Tongue (tissue), 2 donors: ENCODE data around the gene C1GALT1. TPM values are rescaled to one million over a fixed set of nuclear protein-coding genes. Genes with fewer than 3 reads are reported as not detected.
"Not testable (repeated sequence)": the region's sequence is repeated elsewhere in the genome, so short reads cannot be mapped to it uniquely, and the experiment has no call there.

ENCODE experiments used
- DNase-seq: peaks from one replicate; pipeline ENCODE4 v3.0.0-alpha.2; 2015
- total RNA-seq: library from RNA; depleted of rRNA; stranded (reverse); fragments of >200 nt; gene quantifications from one replicate; pipeline ENCODE4 v1.2.3, GENCODE V29; 2014

C1GALT1 gene
- total RNA-seq, 1 donor from 2014 or later = 30.2 TPM

- no peak for DNase-seq
Measured at GRCh38 chr7:7237201-7237977, 55.0 kb downstream of the C1GALT1 start.

GRCh38 chr7:7237978-7238267 is 55.6 kb downstream of the C1GALT1 start:
- DNase-seq = no peak

GRCh38 chr7:7239346-7239745 is 57.0 kb downstream of the C1GALT1 start:
- no peak for DNase-seq

GRCh38 chr7:7242899-7243298 is 60.6 kb downstream of the C1GALT1 start:
- DNase-seq = no peak

GRCh38 chr7:7245233-7245632 is 62.9 kb downstream of the C1GALT1 start:
- not testable (repeated sequence) for DNase-seq

GRCh38 chr7:7246223-7246622 is 63.9 kb downstream of the C1GALT1 start:
- DNase-seq = no peak

- no peak for DNase-seq
Measured at GRCh38 chr7:7247658-7248057, 65.3 kb downstream of the C1GALT1 start.

GRCh38 chr7:7249814-7250213 is 67.5 kb downstream of the C1GALT1 start:
- no peak for DNase-seq

GRCh38 chr7:7251742-7252141 is 69.4 kb downstream of the C1GALT1 start:
- no peak for DNase-seq

- no peak for DNase-seq
Measured at GRCh38 chr7:7254319-7254718, 72.0 kb downstream of the C1GALT1 start.

GRCh38 chr7:7254908-7255307 is 72.6 kb downstream of the C1GALT1 start:
- DNase-seq = no peak

- DNase-seq = no peak
Measured at GRCh38 chr7:7256731-7257274, 74.5 kb downstream of the C1GALT1 start.

- no peak for DNase-seq
Measured at GRCh38 chr7:7257899-7258692, 75.8 kb downstream of the C1GALT1 start.

- DNase-seq = no peak
Measured at GRCh38 chr7:7261863-7262262, 79.5 kb downstream of the C1GALT1 start.

- peak; percentile 27 for DNase-seq
Measured at GRCh38 chr7:7263297-7264230, 81.2 kb downstream of the C1GALT1 start.

- DNase-seq = peak; percentile 11
Measured at GRCh38 chr7:7264306-7265040, 82.1 kb downstream of the C1GALT1 start.

GRCh38 chr7:7265081-7266075 is 83.0 kb downstream of the C1GALT1 start:
- DNase-seq = peak; percentile 18

GRCh38 chr7:7266257-7266881 is 84.0 kb downstream of the C1GALT1 start:
- DNase-seq = no peak

GRCh38 chr7:7271094-7271874 is 88.9 kb downstream of the C1GALT1 start:
- DNase-seq = no peak
